Measurements from ENCODE around the gene UBE2J2. TPM values are rescaled to one million over a fixed set of nuclear protein-coding genes. Genes with fewer than 3 reads are reported as not detected.

UBE2J2 gene
- total RNA-seq, 1 donor from 2014 or later = 71.9 TPM

- H3K27ac Mint-ChIP-seq (ENCODE audit: unreplicated experiment) = no peak overlapping the region
- TF ChIP-seq CTCF (IDR thresholded peaks at IDR 0.05; ENCODE audit: unreplicated experiment) = no peak
- peaks cover 8% of the 10 kb centered on the region for H3K27me3 Mint-ChIP-seq (ENCODE audit: unreplicated experiment)
- H3K4me1 Mint-ChIP-seq (ENCODE audit: unreplicated experiment) = no peaks in the 10 kb centered on the region
- DNase-seq (ENCODE audit: low spot score) = no peak
- H3K9me3 Mint-ChIP-seq (ENCODE audit: unreplicated experiment) = no peaks in the 10 kb centered on the region
- no peak overlapping the region for H3K4me3 Mint-ChIP-seq (ENCODE audit: unreplicated experiment)
- no peaks in the 10 kb centered on the region for H3K36me3 Mint-ChIP-seq (ENCODE audit: low read depth, unreplicated experiment)
Observed at GRCh38 chr1:1280782-1281481, 7.3 kb upstream of the UBE2J2 start.

DNA sequence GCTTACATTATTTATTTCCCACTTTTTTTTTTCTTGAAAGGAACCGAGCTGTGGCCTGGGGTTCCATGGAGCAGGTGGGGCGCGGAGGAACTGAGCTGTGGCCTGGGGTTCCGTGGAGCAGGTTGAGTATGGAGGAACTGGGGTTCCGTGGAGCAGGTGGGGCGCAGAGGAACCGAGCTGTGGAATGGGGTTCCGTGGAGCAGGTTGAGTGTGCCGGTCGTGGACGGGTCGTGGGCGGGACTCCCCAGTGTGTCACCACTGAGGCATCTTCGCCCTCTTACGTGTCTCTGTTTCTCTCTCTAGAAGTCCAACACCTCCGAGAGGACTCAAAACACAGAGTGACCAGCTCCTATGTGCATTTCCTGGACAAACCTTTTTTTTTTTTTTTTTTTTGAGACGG, 5.4 kb upstream of the UBE2J2 start:
- no peak overlapping the region for H3K27ac Mint-ChIP-seq (ENCODE audit: unreplicated experiment)
- no peaks in the 10 kb centered on the region for H3K4me1 Mint-ChIP-seq (ENCODE audit: unreplicated experiment)
- H3K27me3 Mint-ChIP-seq (ENCODE audit: unreplicated experiment) = peaks cover 12% of the 10 kb centered on the region
- H3K9me3 Mint-ChIP-seq (ENCODE audit: unreplicated experiment) = no peaks in the 10 kb centered on the region
- no peaks in the 10 kb centered on the region for H3K36me3 Mint-ChIP-seq (ENCODE audit: low read depth, unreplicated experiment)
- H3K4me3 Mint-ChIP-seq (ENCODE audit: unreplicated experiment) = no peak overlapping the region
- TF ChIP-seq CTCF (IDR thresholded peaks at IDR 0.05; ENCODE audit: unreplicated experiment) = no peak
- DNase-seq (ENCODE audit: low spot score) = no peak

GRCh38 chr1:1278620-1279019, 5.0 kb upstream of the UBE2J2 start:
- H3K4me1 Mint-ChIP-seq (ENCODE audit: unreplicated experiment) = no peaks in the 10 kb centered on the region
- TF ChIP-seq CTCF (IDR thresholded peaks at IDR 0.05; ENCODE audit: unreplicated experiment) = no peak
- no peak overlapping the region for H3K4me3 Mint-ChIP-seq (ENCODE audit: unreplicated experiment)
- no peak for DNase-seq (ENCODE audit: low spot score)
- no peaks in the 10 kb centered on the region for H3K9me3 Mint-ChIP-seq (ENCODE audit: unreplicated experiment)
- no peak overlapping the region for H3K27ac Mint-ChIP-seq (ENCODE audit: unreplicated experiment)
- H3K36me3 Mint-ChIP-seq (ENCODE audit: low read depth, unreplicated experiment) = no peaks in the 10 kb centered on the region
- H3K27me3 Mint-ChIP-seq (ENCODE audit: unreplicated experiment) = peaks cover 12% of the 10 kb centered on the region

DNA sequence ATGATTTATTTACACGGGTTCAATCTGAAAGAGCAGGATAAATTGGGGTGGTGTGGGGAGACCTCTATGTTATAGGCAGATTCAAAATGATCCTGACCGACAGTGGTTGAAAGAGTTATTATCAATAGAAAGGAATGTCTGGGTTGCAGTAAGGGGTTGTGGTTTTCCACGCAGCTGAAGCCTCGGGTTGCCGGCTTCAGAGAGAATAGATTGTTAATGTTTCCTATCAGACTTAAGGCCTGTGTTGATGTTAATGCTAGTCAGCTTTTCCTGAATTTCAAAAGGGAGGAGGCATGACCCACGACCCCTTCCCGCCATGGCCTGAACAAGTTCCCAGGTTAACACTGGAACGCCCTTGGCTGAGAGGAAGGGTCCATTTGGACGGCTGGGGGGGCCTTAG, 2.2 kb upstream of the UBE2J2 start:
- Mint-ChIP-seq H3K27ac (ENCODE audit: unreplicated experiment) (peak overlapping the region; percentile 36), H3K27me3 (ENCODE audit: unreplicated experiment) (peaks cover 19% of the 10 kb centered on the region), H3K4me1 (ENCODE audit: unreplicated experiment) (peaks cover 21% of the 10 kb centered on the region), H3K9me3 (ENCODE audit: unreplicated experiment) (no peaks in the 10 kb centered on the region), H3K36me3 (ENCODE audit: low read depth, unreplicated experiment) (peaks cover 6% of the 10 kb centered on the region), H3K4me3 (ENCODE audit: unreplicated experiment) (no peak overlapping the region)
- TF ChIP-seq CTCF (IDR thresholded peaks at IDR 0.05; ENCODE audit: unreplicated experiment) = no peak
- DNase-seq (ENCODE audit: low spot score) = no peak

GRCh38 chr1:1274931-1275431, 1.3 kb upstream of the UBE2J2 start:
- Mint-ChIP-seq H3K9me3 (ENCODE audit: unreplicated experiment) (no peaks in the 10 kb centered on the region), H3K27ac (ENCODE audit: unreplicated experiment) (no peak overlapping the region), H3K27me3 (ENCODE audit: unreplicated experiment) (peaks cover 21% of the 10 kb centered on the region), H3K36me3 (ENCODE audit: low read depth, unreplicated experiment) (peaks cover 13% of the 10 kb centered on the region), H3K4me3 (ENCODE audit: unreplicated experiment) (peak overlapping the region; percentile 81), H3K4me1 (ENCODE audit: unreplicated experiment) (peaks cover 29% of the 10 kb centered on the region)
- DNase-seq (ENCODE audit: low spot score) = no peak
- TF ChIP-seq CTCF (IDR thresholded peaks at IDR 0.05; ENCODE audit: unreplicated experiment) = no peak

Data from endothelial cell (in vitro differentiated cells).